VCaP (cell line): ENCODE results near the gene JMJD1C.

Experiments used
- H3K27ac ChIP-seq: fragments of 450-650 bp; 2 replicates; pipeline ENCODE4 v1.5.1; 2017
- TF ChIP-seq, protein P1 (sequence below): fragments of 450-650 bp; conservative IDR thresholded peaks from 2 replicates; pipeline ENCODE4 v1.5.1; 2017; ENCODE audit warnings: mild to moderate bottlenecking, moderate library complexity

The JMJD1C gene

DNA sequence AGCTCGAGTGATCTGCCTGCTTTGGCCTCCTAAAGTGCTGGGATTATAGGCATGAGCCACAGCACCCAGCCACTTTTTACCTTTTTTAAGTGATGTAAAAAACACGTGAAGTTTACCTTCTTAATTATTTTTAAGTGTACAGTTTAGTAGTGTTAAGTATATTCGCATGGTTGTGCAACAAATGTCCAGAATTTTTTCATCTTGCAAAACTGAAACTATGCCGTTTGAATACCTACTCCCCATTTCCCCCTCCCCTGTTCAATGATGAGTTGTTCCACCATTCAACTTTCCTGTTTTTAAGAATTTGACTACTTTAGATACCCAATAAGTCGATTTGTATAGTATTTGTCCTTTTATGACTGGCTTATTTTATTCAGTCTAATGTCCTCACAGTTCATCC is 321.8 kb downstream of the JMJD1C start:
- no peak overlapping the region for H3K27ac ChIP-seq
- TF ChIP-seq, protein P1, sequence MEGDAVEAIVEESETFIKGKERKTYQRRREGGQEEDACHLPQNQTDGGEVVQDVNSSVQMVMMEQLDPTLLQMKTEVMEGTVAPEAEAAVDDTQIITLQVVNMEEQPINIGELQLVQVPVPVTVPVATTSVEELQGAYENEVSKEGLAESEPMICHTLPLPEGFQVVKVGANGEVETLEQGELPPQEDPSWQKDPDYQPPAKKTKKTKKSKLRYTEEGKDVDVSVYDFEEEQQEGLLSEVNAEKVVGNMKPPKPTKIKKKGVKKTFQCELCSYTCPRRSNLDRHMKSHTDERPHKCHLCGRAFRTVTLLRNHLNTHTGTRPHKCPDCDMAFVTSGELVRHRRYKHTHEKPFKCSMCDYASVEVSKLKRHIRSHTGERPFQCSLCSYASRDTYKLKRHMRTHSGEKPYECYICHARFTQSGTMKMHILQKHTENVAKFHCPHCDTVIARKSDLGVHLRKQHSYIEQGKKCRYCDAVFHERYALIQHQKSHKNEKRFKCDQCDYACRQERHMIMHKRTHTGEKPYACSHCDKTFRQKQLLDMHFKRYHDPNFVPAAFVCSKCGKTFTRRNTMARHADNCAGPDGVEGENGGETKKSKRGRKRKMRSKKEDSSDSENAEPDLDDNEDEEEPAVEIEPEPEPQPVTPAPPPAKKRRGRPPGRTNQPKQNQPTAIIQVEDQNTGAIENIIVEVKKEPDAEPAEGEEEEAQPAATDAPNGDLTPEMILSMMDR, result no peak

DNA sequence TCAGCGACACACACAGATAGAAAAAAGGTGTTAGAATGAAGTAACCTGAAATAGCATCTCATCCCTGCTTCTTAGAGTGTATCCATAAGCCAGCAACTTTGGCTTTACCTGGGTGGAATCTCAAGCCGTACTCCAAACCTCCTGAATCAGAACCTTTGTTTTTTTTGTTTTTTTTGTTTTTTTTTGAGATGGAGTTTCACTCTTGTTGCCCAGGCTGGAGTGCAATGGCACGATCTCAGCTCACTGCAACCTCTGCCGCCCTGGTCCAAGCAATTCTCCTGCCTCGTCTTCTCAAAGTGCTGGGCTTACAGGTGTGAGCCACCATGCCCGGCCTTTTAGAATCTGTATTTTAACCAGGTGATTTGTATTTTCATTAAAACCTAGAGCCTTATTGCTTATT is 323.6 kb downstream of the JMJD1C start:
- TF ChIP-seq, protein P1, result no peak
- H3K27ac ChIP-seq, result no peak overlapping the region

DNA sequence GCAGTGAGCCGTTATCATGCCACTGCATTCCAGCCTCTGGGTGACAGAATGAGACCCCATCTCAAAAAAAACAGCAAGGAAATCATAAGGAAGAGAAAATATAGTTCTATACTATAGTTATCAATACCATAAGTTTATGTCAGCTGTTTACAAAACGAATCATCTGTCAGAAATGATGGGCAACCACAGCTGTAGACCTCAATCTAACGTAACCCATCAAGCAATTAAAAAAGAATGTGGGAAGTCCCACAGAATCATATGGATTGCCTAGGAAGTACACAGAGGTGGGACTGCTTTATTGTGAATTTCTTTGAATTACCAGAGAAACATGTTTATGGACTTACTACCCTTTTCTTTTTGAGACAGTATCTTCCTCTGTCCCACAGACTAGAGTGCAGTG is 325.7 kb downstream of the JMJD1C start:
- no peak overlapping the region for H3K27ac ChIP-seq
- TF ChIP-seq, protein P1, result no peak

DNA sequence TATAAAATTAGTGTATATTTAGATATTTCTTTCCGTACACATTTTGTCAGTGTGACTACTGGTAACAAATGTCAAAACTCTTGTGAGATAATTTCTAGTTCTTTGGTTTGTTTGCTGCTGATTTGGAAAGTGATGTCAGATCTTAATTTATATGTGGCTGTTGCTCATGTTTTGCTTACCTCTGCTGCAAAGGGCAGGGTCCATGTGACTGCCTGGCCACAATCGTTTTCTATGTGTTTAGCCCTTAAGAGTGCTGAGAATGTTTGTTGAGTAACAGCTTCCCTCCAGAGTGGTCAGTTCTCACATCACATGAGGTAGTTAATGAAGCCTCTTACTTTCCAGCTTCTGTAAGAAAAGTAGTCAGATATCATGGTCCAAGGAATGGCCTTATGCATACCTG is 328.5 kb downstream of the JMJD1C start:
- TF ChIP-seq, protein P1, result no peak
- H3K27ac ChIP-seq, result no peak overlapping the region

DNA sequence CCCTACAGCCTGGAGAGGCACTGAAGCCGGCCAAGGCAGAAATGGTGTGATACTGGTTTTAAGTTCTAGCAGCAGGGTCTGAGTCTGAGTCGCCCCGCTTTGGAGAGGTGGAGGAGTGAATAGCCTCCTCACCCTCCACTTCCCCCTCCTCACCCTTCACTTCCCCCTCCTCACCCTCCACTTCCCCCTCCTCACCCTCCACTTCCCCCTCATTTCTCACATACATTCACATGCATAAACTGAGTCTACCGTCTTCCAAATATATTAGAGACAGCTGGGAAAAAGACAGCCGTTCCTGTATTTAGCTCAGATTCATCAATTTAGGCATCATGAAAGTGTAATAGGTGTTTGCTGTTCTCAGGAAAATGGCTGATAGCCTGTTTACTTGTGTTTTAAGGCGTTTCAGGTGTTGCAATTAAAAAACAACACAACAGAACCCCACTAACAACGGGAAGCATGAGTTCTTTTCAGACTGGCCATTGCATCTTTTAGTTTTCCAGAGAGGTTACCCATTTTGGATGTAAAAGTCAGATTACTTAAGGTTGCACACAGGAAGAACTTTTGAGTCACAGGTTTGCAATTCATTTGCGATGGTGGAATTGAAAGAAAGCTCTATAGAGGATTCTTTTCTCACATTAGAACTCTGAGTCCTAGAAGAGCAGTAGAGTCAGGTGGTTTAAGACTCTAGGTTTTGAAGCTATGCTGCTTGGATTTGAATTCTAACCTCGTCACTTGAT is 331.8 kb downstream of the JMJD1C start:
- H3K27ac ChIP-seq, result peak overlapping the region; percentile 80
- TF ChIP-seq, protein P1, result no peak

DNA sequence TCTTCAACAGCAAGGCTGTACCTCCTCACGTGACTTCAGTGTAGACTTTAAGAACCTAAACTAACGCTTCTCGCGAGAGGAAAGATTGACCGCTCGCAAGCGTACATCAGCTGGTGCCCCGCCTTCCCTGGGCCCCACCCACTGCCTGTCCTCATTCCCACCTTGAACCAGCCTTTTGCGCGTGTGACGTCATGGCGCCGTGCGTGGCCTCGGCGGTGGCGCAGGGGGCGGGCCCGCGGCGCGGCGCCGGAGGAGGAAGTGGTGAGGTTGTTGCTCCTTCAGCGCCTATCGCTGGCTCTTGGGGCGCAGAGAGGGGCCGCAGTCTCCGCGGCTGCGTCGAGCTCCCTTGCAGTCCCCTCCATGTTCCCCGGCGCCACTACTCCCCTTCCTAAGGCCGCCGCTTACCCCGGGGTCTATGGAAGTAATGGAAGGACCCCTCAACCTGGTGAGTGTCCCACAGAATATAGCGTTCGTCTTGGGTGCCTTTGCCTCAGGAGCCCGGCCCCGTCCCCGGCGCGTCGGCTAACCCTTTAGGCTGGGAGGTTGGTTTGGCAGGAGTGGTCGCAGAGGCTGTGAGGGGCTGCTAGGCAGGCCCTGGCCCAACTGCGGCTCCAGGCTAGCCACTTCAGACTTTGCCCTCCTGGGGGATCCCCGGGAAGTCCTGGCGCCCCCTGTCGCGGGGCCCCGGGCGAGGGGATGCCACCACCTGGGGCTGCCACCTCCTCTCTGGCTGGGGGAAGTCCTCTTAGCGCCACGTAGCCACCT is 332.5 kb downstream of the JMJD1C start, which contains the start of gene NRBF2:
Gene NRBF2 (plus strand): TSS at position 273 of the 765 bp plus-strand sequence. CDS start 143 bp downstream, at position 416.
- TF ChIP-seq, protein P1, result no peak
- peak within 1 kb of the TSS; percentile 80 for H3K27ac ChIP-seq

DNA sequence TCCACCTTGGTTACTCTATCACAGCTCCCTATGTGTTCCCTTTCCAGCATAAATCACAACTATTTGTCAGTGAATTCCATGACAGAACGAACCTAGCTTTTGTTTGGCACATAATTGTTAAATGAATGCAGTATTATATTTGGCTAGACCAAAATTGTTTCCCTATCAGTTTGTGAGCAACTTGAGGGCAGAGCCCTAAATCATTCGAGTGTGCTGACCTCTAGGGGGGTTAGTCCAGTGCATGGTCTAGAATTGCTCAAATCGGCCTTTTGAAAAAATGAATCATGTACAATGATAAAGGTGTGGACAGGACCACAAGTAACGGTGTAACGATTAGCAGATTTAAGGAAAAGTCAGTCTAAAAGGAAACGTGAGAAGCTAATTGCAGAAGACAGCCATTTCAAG is 333.1 kb downstream of the JMJD1C start:
- TF ChIP-seq, protein P1, result no peak
- peak overlapping the region; percentile 80 for H3K27ac ChIP-seq
